Mucosa of gallbladder (tissue), 1 donor: ENCODE results near the gene MAP7D2. TPM values are rescaled to one million over a fixed set of nuclear protein-coding genes. Genes with fewer than 3 reads are reported as not detected.
"Not testable (repeated sequence)": the region's sequence is repeated elsewhere in the genome, so short reads cannot be mapped to it uniquely, and the experiment has no call there.

Experiments
- DNase-seq: peaks from one replicate; pipeline ENCODE4 v3.0.0-alpha.2; 2020; ENCODE audit warnings: low spot score
- total RNA-seq: library from RNA; stranded (reverse); gene quantifications from one replicate; pipeline ENCODE4 v1.2.1, GENCODE V29; 2021
- donor health status: DM: no; HTN: no; CAD: no.

The MAP7D2 gene
- total RNA-seq = 5.2 TPM

DNA sequence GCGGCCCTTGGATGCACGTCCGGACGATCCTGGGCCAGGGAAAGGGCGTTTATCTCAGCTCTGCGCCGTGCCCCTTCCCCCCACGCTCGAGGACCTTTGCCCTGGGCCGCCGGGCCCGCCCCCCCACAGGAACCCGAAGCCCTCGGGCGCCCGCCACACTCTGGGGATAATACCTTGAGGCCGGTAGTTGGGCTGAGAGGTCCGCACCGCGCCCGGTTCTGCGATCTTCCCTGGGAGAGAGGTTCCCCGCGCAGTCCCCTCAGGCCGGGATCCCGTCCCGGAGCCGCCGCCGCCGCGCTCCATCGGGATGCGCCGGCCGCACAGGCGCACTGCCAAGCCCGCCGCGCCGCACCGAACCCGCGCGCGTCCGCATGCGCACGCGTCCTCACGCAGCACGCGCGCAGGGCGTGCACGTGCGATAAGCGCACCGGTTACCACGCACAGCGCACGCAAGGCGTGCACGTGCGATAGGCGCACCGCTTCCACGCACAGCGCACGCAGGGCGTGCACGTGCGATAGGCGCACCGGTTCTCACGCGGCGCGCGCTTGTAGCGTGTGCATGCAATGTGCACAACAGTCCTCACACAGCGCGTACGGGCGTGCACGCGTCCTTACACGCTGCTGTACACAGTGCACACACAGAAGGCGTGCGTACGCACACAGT, at the start of gene MAP7D2:
Gene MAP7D2 (minus strand): TSS at position 331 of the 664 bp plus-strand sequence. CDS start 28 bp downstream, at position 303.
- no peak for DNase-seq

GRCh38 chrX:20162516-20162915, 45.8 kb upstream of the MAP7D2 start:
- DNase-seq = not testable (repeated sequence)

GRCh38 chrX:20159797-20160385, 43.2 kb upstream of the MAP7D2 start:
- DNase-seq = no peak

DNA sequence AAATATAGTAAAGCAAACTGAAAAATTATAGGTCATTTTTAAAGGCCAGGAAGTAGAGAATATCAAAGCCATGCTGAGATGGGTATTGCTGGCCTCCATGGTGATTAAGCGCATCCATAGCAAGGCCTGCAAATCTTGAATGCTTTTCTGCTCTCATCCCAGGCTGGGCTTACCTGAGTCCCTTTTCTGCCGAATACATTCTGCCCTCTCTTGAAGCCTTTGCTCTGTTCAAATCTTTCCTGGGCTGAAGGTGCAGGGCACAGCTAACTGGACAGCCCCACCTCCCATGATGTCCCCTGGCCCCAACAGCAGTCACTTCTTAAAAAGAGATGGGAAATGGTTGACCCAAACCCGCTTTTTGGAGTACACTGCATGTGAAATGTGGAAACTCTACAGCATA, 35.0 kb upstream of the MAP7D2 start:
- no peak for DNase-seq

DNA sequence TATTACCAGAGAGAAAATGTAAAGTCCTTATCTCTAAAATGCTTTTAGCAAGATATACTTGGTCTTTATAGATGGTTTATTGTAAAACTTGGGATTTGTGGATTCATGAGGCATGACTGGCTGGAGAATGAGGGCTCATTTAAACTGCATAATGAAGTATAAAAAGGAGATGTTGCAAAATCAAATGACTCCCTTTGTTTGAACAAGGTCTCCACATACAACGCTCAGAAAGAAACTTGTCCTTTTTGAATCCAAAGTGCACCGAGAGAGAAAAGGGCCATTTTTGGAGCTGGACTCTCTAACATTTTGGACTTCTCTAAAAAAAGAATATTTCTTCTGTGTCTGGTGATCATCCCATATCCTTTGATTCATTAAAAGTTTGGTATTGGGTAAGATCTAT, 32.6 kb upstream of the MAP7D2 start:
- DNase-seq = no peak

DNA sequence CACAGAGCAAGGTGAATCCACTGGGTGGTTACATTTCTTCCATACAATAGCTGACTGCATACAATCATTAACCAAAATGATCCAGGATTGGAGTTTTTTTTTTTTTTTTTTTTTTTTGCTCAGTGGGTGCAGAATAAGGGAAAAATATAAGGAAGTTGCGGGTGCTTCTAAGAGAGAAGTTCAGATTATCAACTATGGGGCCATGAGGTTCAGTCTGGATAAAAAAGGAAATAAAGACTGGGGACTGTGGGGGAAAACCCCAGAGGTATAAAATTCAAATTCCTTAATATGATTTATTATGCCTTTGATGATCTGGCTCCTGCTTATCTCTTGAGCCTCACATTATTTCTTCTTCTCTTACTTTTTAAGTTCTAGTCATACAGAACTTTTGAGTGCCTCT, 30.9 kb upstream of the MAP7D2 start:
- DNase-seq = no peak

DNA sequence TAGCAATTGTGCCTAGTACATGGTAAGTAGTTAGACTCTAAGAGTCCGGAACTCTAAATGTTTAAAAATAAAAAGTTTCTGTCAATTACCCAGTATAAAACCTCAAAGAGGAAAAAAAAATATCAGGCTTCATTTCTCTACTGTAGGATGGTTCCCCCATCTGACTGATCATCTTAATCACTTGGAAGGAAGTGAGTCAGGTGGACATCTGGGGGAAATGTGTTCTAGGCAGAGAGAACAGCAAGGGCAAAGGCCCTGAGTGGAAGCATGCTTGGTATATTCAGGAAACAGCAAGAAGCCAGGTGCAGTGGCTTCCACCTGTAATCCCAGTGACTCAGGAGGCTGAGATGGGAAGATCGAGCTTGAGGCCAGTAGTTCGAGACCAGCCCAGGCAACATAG, 27.8 kb upstream of the MAP7D2 start:
- DNase-seq = no peak

DNA sequence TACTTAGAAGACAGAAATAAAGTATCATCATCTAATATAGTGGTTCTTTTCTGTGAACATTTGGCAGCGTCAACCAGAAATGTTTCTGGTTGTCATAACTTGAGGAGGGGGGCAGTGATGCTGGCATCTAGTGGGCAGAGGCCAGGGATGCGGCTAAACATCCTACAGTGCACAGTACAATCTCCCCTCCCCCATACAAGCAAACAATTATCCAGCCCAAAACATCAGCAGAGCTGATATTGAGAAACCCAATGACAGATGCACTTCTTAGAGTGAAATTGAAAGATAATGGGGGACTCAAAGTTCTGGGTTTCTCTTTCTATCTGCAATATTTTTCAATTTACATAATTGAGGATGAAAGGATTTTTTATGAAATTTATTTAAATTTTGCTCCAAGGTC, 26.9 kb upstream of the MAP7D2 start:
- no peak for DNase-seq

GRCh38 chrX:20143111-20143510, 26.4 kb upstream of the MAP7D2 start:
- no peak for DNase-seq

DNA sequence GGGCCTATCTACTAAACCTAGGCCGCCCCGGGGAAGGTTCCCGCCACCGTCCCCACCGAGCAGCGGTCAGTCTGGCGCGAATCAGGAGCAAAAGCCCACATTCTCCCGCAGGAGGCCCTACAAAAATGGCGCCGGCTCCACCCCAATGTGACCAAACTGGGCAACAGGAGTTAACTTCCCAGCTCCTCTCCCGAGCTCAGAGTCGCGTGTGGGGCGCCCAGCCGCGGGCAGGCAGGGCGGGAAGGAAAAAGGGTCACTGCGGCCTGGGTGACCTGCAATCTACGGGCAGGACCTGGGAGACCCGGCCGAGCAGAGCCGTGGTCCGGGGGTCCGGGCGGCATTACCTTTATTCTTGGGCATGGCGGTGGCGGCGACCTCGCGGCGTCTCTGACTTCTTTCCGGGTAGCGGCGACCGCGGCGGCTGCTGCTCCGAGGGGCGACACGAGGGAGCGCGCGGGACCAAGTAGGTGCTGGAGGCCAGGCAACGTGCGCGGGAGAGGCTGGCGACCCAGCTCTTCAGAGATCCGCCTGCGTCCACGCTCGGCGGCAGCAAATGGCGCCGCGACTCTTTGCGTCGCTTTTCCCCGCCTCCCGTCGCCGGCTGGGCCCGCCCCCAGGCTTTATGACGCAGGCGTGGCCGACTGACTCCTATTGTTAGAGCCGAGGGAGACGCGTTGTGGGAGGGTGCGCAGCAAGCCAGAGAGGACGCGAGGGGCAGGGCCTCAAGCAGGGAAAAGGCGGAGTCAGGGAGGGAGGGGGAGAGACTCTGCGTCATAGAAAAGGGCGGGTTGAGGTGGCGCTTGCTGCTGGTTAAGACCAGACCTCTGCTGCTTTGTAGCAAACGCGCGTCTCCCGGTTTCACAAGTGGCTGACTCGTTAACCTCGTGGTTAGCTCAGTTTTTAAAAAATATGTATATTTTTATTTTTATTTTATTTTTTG, 24.8 kb upstream of the MAP7D2 start, which contains the start of gene EIF1AX:
Gene EIF1AX (minus strand): TSS at position 558 of the 940 bp plus-strand sequence. CDS start 198 bp downstream, at position 360.
- DNase-seq = peak; percentile 99

GRCh38 chrX:20140420-20140819, 23.7 kb upstream of the MAP7D2 start:
- DNase-seq = no peak

DNA sequence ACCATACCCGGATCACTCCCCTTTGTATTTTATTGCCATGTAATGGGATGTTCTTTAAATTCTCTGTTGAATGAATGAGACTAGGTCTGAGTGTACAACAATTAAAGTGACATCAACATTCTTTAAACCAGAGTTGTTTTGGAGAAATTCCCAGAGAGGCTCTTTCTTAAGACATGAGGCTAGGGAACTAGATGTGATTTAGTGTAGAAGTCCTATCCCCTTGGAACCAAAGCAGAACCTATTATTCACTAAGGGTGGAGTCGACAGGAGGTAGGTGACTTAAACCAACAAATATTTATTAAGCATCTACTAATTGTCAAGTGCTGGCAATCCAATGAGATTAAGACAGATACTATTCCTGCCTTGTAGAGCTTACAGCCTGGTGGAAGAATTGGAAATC, 23.3 kb upstream of the MAP7D2 start:
- no peak for DNase-seq

- no peak for DNase-seq
Observed at GRCh38 chrX:20135944-20136343, 19.2 kb upstream of the MAP7D2 start.

GRCh38 chrX:20132666-20133065, 16.0 kb upstream of the MAP7D2 start:
- DNase-seq = no peak

DNA sequence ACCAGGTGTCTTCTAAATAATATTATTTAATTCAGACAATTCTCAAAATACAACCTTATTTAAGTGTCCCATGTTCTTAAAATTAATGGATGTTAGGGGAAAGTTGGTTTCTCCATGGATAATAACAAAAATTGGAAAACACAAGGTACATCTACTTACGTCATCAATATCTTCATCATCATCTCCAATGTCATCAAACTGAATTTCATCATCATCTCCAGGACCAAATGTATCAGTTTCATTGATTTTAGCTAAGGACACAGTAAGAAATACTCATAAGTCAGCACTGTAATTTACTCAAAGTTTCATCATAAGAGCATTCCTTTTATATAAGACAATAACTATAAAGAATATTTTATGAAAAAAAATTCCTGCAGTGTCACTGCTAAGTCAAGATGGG, 13.7 kb upstream of the MAP7D2 start:
- DNase-seq = no peak

GRCh38 chrX:20129547-20129946, 12.8 kb upstream of the MAP7D2 start:
- no peak for DNase-seq

GRCh38 chrX:20128670-20129069, 12.0 kb upstream of the MAP7D2 start:
- no peak for DNase-seq

- not testable (repeated sequence) for DNase-seq
Observed at GRCh38 chrX:20127440-20127839, 10.7 kb upstream of the MAP7D2 start.

DNA sequence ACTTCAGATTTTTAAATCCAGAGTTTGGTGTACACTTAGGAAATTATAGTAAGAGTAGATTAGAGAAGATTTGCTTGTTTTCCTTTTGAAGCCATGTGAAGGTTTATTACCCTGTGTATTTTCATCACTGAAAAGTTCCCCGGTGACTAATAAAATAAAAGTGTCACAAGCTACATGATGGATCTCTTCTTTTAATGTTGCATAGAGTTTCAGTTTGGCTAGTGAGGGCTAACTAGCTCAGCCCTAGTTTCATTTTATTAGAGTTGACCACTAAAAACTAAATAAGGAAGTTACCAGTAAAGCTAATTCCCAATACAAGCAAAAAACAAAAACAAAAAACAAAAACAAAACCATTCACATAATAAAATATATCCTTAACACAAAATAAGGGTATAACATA, 10.1 kb upstream of the MAP7D2 start:
- DNase-seq = not testable (repeated sequence)

- no peak for DNase-seq
Observed at GRCh38 chrX:20124964-20125363, 8.3 kb upstream of the MAP7D2 start.

DNA sequence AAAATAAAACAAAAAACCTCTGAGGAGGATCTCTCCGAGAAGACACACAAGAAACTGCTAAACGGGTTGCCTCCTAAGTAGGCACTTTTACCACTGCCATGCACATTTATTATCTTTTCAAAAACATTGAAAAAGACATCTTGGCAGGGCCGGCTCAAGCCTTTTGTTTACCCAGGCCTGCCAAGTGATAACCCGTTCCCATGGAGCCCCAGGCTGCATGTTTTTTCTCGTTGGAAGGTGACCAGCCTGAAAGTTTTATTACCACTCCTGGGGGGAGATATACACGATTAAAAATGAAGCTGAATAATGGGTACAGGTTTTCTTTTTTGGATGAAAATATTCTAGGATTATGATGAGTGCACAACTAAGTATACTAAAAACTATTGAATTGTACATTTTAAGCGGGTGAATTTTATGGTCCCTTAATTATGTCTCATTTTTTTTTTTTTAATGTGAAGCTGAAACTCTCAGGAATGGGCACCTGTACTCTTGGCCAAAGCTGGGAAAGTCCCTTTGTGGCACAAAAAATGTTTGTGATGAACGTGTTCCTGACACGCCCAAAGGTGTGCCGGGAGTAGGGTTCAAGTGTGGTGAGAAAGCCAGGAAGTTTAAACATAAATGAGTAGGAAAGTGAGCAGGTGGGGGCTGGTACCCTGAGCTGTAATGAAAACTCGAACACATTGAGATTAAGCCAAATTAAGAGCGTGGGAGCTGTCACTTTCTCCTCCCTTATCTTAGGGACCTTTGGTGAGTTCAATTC, 1.5 kb upstream of the MAP7D2 start:
- DNase-seq = no peak

DNA sequence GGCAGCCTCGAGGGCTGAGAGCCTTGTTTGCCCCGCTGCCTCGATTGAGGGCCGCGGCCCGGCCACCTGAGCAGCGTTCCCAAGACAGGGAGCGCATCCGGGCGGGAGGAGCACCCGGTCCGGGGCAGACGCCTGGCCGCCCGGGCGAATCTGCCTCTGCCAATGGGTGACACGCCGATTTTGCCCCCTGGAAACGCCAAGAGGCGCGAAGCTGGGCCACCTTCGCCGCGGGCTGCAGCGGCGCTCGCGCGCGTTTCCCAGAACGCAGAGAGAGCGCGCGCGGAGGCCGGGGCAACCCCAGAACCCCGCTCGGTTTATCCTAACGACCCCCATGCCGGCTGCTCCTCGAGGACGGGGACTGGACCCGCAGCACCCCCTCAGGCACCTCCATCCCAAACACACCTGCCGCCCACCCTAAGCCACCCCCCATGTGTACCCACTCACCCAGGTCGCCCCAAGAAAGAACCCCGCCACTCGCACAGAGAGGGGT, 575 bp downstream of the MAP7D2 start:
- no peak for DNase-seq
